Mucosa of descending colon (tissue), 3 donors: ENCODE results near the gene NKX2-2. TPM values are rescaled to one million over a fixed set of nuclear protein-coding genes. Genes with fewer than 3 reads are reported as not detected.

Experiments
- ATAC-seq: fragments of 200-7000 bp; cut with Tn5 transposase; one replicate; pipeline ENCODE4 v1.9.1; 2020; ENCODE audit warnings: mild to moderate bottlenecking, moderate library complexity
- DNase-seq, 3 donors: peaks; one replicate each; pipeline ENCODE4 v3.0.0-alpha.2; 2020
- H3K36me3 ChIP-seq: fragments of 200-600 bp; one replicate; pipeline ENCODE4 v1.8.0; 2021; ENCODE audit warnings: low read depth, mild to moderate bottlenecking
- H3K4me1 ChIP-seq: fragments of 200-600 bp; one replicate; pipeline ENCODE4 v1.8.0; 2021; ENCODE audit warnings: low read depth, mild to moderate bottlenecking
- H3K4me3 ChIP-seq: fragments of 200-600 bp; one replicate; pipeline ENCODE4 v1.8.0; 2021; ENCODE audit warnings: mild to moderate bottlenecking
- H3K9me3 ChIP-seq: fragments of 200-600 bp; one replicate; pipeline ENCODE4 v1.8.0; 2021; ENCODE audit warnings: mild to moderate bottlenecking
- intact Hi-C, 2 donors: fragments of 100-400 bp; cut with DNase I in 1 of 2; cut with micrococcal nuclease in 1 of 2; formaldehyde crosslinking; loops; one replicate each; pipeline versions ENCODE4 v1.11.0 to v1.11.1; 2022; cut with DNase I, micrococcal nuclease
- total RNA-seq, 3 donors: library from RNA; stranded (reverse); fragmentation: NEBNext Ultra II Directional in 2 of 3; extraction: Animal tissue kit (Norgen Biotek cat#: 25700) in 2 of 3; gene quantifications; one replicate each; pipeline versions ENCODE4 v1.2.1 to v1.2.4, GENCODE V29; 2021 to 2023
- TF ChIP-seq, protein P1 (sequence below): fragments of 200-600 bp; IDR thresholded peaks from one replicate; pipeline ENCODE4 v1.8.0; 2022; ENCODE audit warnings: antibody characterized with exemption, mild to moderate bottlenecking
- donor health status: DM: no; HTN: no; CAD: no; lungs with moderate emphysema.
- donor health status: DM: no; HTN: no; CAD: no.
- donor health status: DM: no; HTN: yes; CAD: no.

NKX2-2 gene
- total RNA-seq, 3 donors from 2014 or later, result 0.22 to 1.8 (median 0.81) TPM

DNA sequence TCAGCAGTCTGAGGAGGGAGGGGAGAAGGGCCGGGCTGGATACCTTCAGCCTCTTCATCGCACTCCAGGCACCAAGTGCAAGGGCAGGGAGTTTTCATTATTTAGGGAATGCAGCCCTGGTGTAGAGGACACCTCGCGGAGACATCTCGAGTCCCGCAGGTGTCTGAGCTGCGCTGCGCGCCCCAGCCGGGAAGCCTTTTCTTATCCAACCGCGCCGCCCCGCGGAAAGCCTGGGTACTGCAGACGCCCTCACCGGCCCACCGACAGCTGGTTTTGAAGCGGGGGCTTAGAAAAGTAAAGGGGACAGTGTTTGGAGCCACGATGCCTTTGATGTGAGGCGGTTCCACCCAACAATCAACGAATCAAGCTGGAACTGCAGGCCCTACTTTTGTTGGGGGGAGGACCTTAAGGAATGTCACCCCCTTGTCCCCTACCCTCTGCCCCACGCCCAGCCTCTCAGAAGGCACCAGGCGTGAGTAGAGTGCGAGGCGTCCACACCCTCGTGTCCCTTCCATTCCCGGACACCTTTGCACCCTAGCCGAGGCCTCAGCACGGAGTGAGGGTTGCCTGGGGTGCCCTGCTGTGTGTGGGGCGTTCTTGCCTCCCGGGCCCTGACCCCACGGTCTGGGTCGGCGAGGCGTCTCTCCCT lies 8.6 kb downstream of the NKX2-2 start:
- peak; percentile 81 for ATAC-seq
- Histone ChIP-seq H3K4me3 (no peak overlapping the region), H3K4me1 (peaks cover 16% of the 10 kb centered on the region), H3K36me3 (no peaks in the 10 kb centered on the region), H3K9me3 (no peaks in the 10 kb centered on the region)
- TF ChIP-seq, protein P1, sequence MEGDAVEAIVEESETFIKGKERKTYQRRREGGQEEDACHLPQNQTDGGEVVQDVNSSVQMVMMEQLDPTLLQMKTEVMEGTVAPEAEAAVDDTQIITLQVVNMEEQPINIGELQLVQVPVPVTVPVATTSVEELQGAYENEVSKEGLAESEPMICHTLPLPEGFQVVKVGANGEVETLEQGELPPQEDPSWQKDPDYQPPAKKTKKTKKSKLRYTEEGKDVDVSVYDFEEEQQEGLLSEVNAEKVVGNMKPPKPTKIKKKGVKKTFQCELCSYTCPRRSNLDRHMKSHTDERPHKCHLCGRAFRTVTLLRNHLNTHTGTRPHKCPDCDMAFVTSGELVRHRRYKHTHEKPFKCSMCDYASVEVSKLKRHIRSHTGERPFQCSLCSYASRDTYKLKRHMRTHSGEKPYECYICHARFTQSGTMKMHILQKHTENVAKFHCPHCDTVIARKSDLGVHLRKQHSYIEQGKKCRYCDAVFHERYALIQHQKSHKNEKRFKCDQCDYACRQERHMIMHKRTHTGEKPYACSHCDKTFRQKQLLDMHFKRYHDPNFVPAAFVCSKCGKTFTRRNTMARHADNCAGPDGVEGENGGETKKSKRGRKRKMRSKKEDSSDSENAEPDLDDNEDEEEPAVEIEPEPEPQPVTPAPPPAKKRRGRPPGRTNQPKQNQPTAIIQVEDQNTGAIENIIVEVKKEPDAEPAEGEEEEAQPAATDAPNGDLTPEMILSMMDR, result peak; percentile 93
- DNase-seq, result peak in 2 of 3 donors; percentile 76 to 80
- intact Hi-C loops, result loop anchor here (5.0 to 10.0 kb wide), 3 partner anchors 268 to 670 kb away; no protein-coding TSS in a partner anchor

GRCh38 chr20:21504323-21504722 lies 9.5 kb downstream of the NKX2-2 start:
- no peaks in the 10 kb centered on the region for H3K9me3 ChIP-seq
- TF ChIP-seq, protein P1, result no peak
- no peak overlapping the region for H3K4me3 ChIP-seq
- no peak for DNase-seq
- no peak for ATAC-seq
- no peaks in the 10 kb centered on the region for H3K36me3 ChIP-seq
- H3K4me1 ChIP-seq, result peaks cover 12% of the 10 kb centered on the region
- intact Hi-C loops, result loop anchor here (10.0 kb wide), 2 partner anchors 640 to 670 kb away; no protein-coding TSS in a partner anchor

- DNase-seq (no peak), ATAC-seq (no peak)
- Histone ChIP-seq H3K36me3 (no peaks in the 10 kb centered on the region), H3K4me3 (no peak overlapping the region), H3K9me3 (no peaks in the 10 kb centered on the region), H3K4me1 (peaks cover 12% of the 10 kb centered on the region)
- intact Hi-C loops, result loop anchor here (10.0 kb wide), 2 partner anchors 639 to 669 kb away; no protein-coding TSS in a partner anchor
- TF ChIP-seq, protein P1, result no peak
Measured at GRCh38 chr20:21503345-21503744, 10.5 kb downstream of the NKX2-2 start.

- no peak for ATAC-seq
- Histone ChIP-seq H3K4me3 (no peak overlapping the region), H3K36me3 (no peaks in the 10 kb centered on the region), H3K9me3 (no peaks in the 10 kb centered on the region), H3K4me1 (peaks cover 7% of the 10 kb centered on the region)
- TF ChIP-seq, protein P1, result no peak
- no peak for DNase-seq
- intact Hi-C loops, result loop anchor here (10.0 kb wide), 2 partner anchors 636 to 666 kb away; no protein-coding TSS in a partner anchor
Measured at GRCh38 chr20:21501184-21501583, 12.7 kb downstream of the NKX2-2 start.

DNA sequence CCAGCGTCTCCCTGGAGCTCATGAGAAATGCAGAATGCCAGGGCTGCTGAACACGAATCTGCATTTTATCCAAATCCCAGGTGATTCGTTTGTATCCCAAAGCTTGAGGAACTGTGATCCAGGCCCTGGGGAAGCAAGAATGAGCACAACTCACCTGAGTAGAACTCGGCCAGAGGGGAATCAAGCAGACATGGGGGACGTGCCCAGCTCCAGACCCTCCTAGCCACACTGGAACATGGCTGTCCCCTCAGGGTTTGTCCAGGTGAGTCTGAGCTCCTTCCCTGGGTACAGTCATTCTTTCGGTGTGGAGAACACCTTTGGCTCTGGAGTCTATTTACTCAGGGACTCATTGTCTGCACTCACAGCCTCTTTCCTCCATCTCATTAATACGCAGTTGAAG lies 13.3 kb downstream of the NKX2-2 start:
- no peaks in the 10 kb centered on the region for H3K9me3 ChIP-seq

More for the DNA sequence above, 13.3 kb downstream of the NKX2-2 start:
- intact Hi-C loops, result loop anchor here (10.0 kb wide), 2 partner anchors 636 to 666 kb away; no protein-coding TSS in a partner anchor
- TF ChIP-seq, protein P1, result no peak
- ATAC-seq (no peak), DNase-seq (no peak)
- no peaks in the 10 kb centered on the region for H3K36me3 ChIP-seq
- no peak overlapping the region for H3K4me3 ChIP-seq
- H3K4me1 ChIP-seq, result peaks cover 3% of the 10 kb centered on the region
